ENCODE data around the gene SLC25A22.

GRCh38 chr11:769887-770641 is 28.0 kb downstream of the SLC25A22 start:
- TF ChIP-seq CTCF (IDR thresholded peaks at IDR 0.05), result no peak
- TF ChIP-seq JUN (IDR thresholded peaks at IDR 0.05), result no peak

Measured in A549 (cell line).